ENCODE results near the gene FBRSL1. TPM values are rescaled to one million over a fixed set of nuclear protein-coding genes. Genes with fewer than 3 reads are reported as not detected.
A peak's percentile ranks its signal among the peaks of the same experiment; 100 is the strongest.

Gene FBRSL1
- polyA plus RNA-seq, 3 donors, result 0.39 to 28.7 (median 0.74) TPM

GRCh38 chr12:132558861-132559623 lies 69.1 kb downstream of the FBRSL1 start:
- peaks cover 22 to 26% of the 10 kb centered on the region in 2 donors for H3K4me1 ChIP-seq (ENCODE audit: control insufficient read depth in 1 of 2, insufficient read depth in 2 of 2, low read length in 2 of 2)
- Mint-ChIP-seq H3K9me3 (peaks cover 0 to 12% (median 3%) of the 10 kb centered on the region in 7 donors), H3K36me3 (peaks cover 13 to 21% of the 10 kb centered on the region in 2 donors), H3K4me1 (peaks cover 24% of the 10 kb centered on the region), H3K27ac (no peak overlapping the region), H3K4me3 (peak overlapping the region; percentile 65 to 86), H3K27me3 (ENCODE audit: low read depth in 3 of 3) (peaks cover 24 to 40% (median 34%) of the 10 kb centered on the region in 3 donors)
- WGBS (ENCODE audit: insufficient coverage), result 12% methylated on average over 38 of the region's 45 CpGs
- no peak overlapping the region for H3K27ac ChIP-seq (ENCODE audit: low read depth in 1 of 2, low read length in 2 of 2)
- peaks cover 7 to 30% of the 10 kb centered on the region in 2 donors for H3K27me3 ChIP-seq (ENCODE audit: control insufficient read depth in 2 of 2, insufficient read depth in 2 of 2, low read length in 2 of 2)
- H4K20me1 ChIP-seq (ENCODE audit: insufficient read depth, low read length), result peaks cover 76% of the 10 kb centered on the region
- no peaks in the 10 kb centered on the region for H3K79me2 ChIP-seq (ENCODE audit: insufficient read depth, low read length)
- peak overlapping the region in 2 of 3 experiments; percentile 8 to 69 for H3K4me3 ChIP-seq (replicated peaks in 1 of 3; ENCODE audit: low read depth in 2 of 3, low read length in 3 of 3)
- no peak for DNase-seq
- H3K36me3 ChIP-seq (replicated peaks in 1 of 2; ENCODE audit: control insufficient read depth in 1 of 2, insufficient read depth in 2 of 2, low read length in 2 of 2), result no peaks in the 10 kb centered on the region
- intact Hi-C loops (cut with micrococcal nuclease), result no loop called here
- H3K9me3 ChIP-seq (replicated peaks in 1 of 2; ENCODE audit: control insufficient read depth in 1 of 2, insufficient read depth in 1 of 2, low read length in 2 of 2), result peaks cover 0 to 5% of the 10 kb centered on the region in 2 donors
- no peak overlapping the region for H2AFZ ChIP-seq (ENCODE audit: insufficient read depth, low read depth, low read length, poor library complexity, severe bottlenecking)
- no peak overlapping the region for H3K9ac ChIP-seq (ENCODE audit: insufficient read depth, low read length, poor library complexity, severe bottlenecking)
- peak overlapping the region; percentile 67 for H3K4me2 ChIP-seq (replicated peaks; ENCODE audit: extremely low read depth, low read length, poor library complexity, severe bottlenecking)
- no peak for TF ChIP-seq CTCF (IDR thresholded peaks at IDR 0.05)

- Histone ChIP-seq H3K4me1 (ENCODE audit: control insufficient read depth in 1 of 2, insufficient read depth in 2 of 2, low read length in 2 of 2) (peaks cover 22 to 26% of the 10 kb centered on the region in 2 donors), H2AFZ (ENCODE audit: insufficient read depth, low read depth, low read length, poor library complexity, severe bottlenecking) (no peak overlapping the region), H3K27me3 (ENCODE audit: control insufficient read depth in 2 of 2, insufficient read depth in 2 of 2, low read length in 2 of 2) (peaks cover 7 to 30% of the 10 kb centered on the region in 2 donors), H3K9me3 (replicated peaks in 1 of 2; ENCODE audit: control insufficient read depth in 1 of 2, insufficient read depth in 1 of 2, low read length in 2 of 2) (peaks cover 0 to 5% of the 10 kb centered on the region in 2 donors), H3K27ac (ENCODE audit: low read depth in 1 of 2, low read length in 2 of 2) (no peak overlapping the region), H3K9ac (ENCODE audit: insufficient read depth, low read length, poor library complexity, severe bottlenecking) (no peak overlapping the region), H3K4me2 (replicated peaks; ENCODE audit: extremely low read depth, low read length, poor library complexity, severe bottlenecking) (peak overlapping the region; percentile 67), H3K4me3 (replicated peaks in 1 of 3; ENCODE audit: low read depth in 2 of 3, low read length in 3 of 3) (peak overlapping the region; percentile 8 to 69 (median 16)), H3K36me3 (replicated peaks in 1 of 2; ENCODE audit: control insufficient read depth in 1 of 2, insufficient read depth in 2 of 2, low read length in 2 of 2) (no peaks in the 10 kb centered on the region), H4K20me1 (ENCODE audit: insufficient read depth, low read length) (peaks cover 77% of the 10 kb centered on the region), H3K79me2 (ENCODE audit: insufficient read depth, low read length) (no peaks in the 10 kb centered on the region)
- Mint-ChIP-seq H3K27ac (no peak overlapping the region), H3K27me3 (ENCODE audit: low read depth in 3 of 3) (peaks cover 24 to 40% (median 34%) of the 10 kb centered on the region in 3 donors), H3K4me1 (peaks cover 24% of the 10 kb centered on the region), H3K36me3 (peaks cover 11 to 16% of the 10 kb centered on the region in 2 donors), H3K4me3 (peak overlapping the region; percentile 65 to 86), H3K9me3 (peaks cover 0 to 12% (median 2%) of the 10 kb centered on the region in 7 donors)
- no peak for DNase-seq
- WGBS (ENCODE audit: insufficient coverage), result under 1% methylated on average over 98 of the region's 98 CpGs
- intact Hi-C loops (cut with micrococcal nuclease), result no loop called here
- TF ChIP-seq CTCF (IDR thresholded peaks at IDR 0.05), result no peak
These were observed 69.9 kb downstream of the FBRSL1 start for GRCh38 chr12:132559652-132560363.
